HUES64 (cell line): Measurements from ENCODE around the gene TAAR6.
"Not testable (repeated sequence)": the region's sequence is repeated elsewhere in the genome, so short reads cannot be mapped to it uniquely, and the experiment has no call there.

Source experiments
- H3K27ac ChIP-seq: 2 replicates; pipeline ENCODE4 v1.7.0; 2013; ENCODE audit warnings: low read depth, low read length, inconsistent platforms
- H3K27me3 ChIP-seq: 2 replicates; pipeline ENCODE4 v1.6.1; 2013; ENCODE audit warnings: mild to moderate bottlenecking, low read length; ENCODE audit not compliant: insufficient read depth
- H3K36me3 ChIP-seq: 2 replicates; pipeline ENCODE4 v1.6.1; 2013; ENCODE audit warnings: mild to moderate bottlenecking, low read length; ENCODE audit not compliant: insufficient read depth
- H3K4me1 ChIP-seq: 2 replicates; pipeline ENCODE4 v1.6.1; 2013; ENCODE audit warnings: mild to moderate bottlenecking, low read length, moderate library complexity; ENCODE audit not compliant: insufficient read depth
- H3K4me3 ChIP-seq: 2 replicates; pipeline ENCODE4 v1.5.1; 2013; ENCODE audit warnings: mild to moderate bottlenecking, low read length, moderate library complexity
- H3K9ac ChIP-seq: 2 replicates; pipeline ENCODE4 v1.6.1; 2013; ENCODE audit warnings: mild to moderate bottlenecking, low read depth, low read length
- H3K9me3 ChIP-seq: 2 replicates; pipeline ENCODE4 v1.6.1; 2013; ENCODE audit warnings: low read depth, low read length; ENCODE audit not compliant: insufficient read depth
- WGBS: fragments of 150-250, 120-280 bp; methylation state at CpG from one replicate; pipeline ENCODE4 v1.1.7; 2013; ENCODE audit warnings: missing lambda C conversion rate; 5-methylcytosine and 5-hydroxymethylcytosine counted together

The TAAR6 gene

GRCh38 chr6:132548746-132549463 is 21.2 kb upstream of the TAAR6 start:
- no peaks in the 10 kb centered on the region for H3K36me3 ChIP-seq
- H3K27ac ChIP-seq, result 0 out of 2 replicates have a peak overlapping the region, but pooled peaks have one; percentile 20
- H3K4me1 ChIP-seq, result peaks cover 12% of the 10 kb centered on the region; the same call in 1 of the 2 replicates
- no peaks in the 10 kb centered on the region for H3K9me3 ChIP-seq
- no peak overlapping the region for H3K4me3 ChIP-seq
- WGBS, result 94% methylated on average over 4 of the region's 4 CpGs
- H3K27me3 ChIP-seq, result no peaks in the 10 kb centered on the region
- H3K9ac ChIP-seq, result no peak overlapping the region

GRCh38 chr6:132551214-132551613 is 18.9 kb upstream of the TAAR6 start:
- H3K4me1 ChIP-seq, result peaks cover 12% of the 10 kb centered on the region; the same call in 1 of the 2 replicates
- H3K9ac ChIP-seq, result no peak overlapping the region
- H3K9me3 ChIP-seq, result no peaks in the 10 kb centered on the region
- no peaks in the 10 kb centered on the region for H3K27me3 ChIP-seq
- H3K27ac ChIP-seq, result no peak overlapping the region
- no peak overlapping the region for H3K4me3 ChIP-seq
- 85% methylated on average over 4 of the region's 4 CpGs for WGBS
- no peaks in the 10 kb centered on the region for H3K36me3 ChIP-seq

GRCh38 chr6:132552372-132552771 is 17.8 kb upstream of the TAAR6 start, which contains the start of gene TAAR8:
TAAR8 (plus strand) TSS chr6:132552672; CDS start chr6:132552693, 21 bp downstream.
- Histone ChIP-seq H3K27ac (no peak within 1 kb of the TSS), H3K27me3 (no peaks in the 10 kb centered on the region), H3K9me3 (no peaks in the 10 kb centered on the region), H3K4me1 (peaks cover 12% of the 10 kb centered on the region; the same call in 1 of the 2 replicates), H3K36me3 (no peaks in the 10 kb centered on the region), H3K4me3 (no peak within 1 kb of the TSS), H3K9ac (no peak within 1 kb of the TSS)
- no CpG with 5 or more reads among the region's 2 CpGs for WGBS

- H3K4me3 ChIP-seq, H3K27ac ChIP-seq, H3K9me3 ChIP-seq, H3K36me3 ChIP-seq, H3K9ac ChIP-seq, H3K27me3 ChIP-seq, H3K4me1 ChIP-seq: not testable (repeated sequence)
- 100% methylated on average over 3 of the region's 3 CpGs for WGBS
Measured at GRCh38 chr6:132560087-132560486, 10.0 kb upstream of the TAAR6 start.

GRCh38 chr6:132566404-132566803 is 3.7 kb upstream of the TAAR6 start:
- H3K27me3 ChIP-seq, result no peaks in the 10 kb centered on the region
- H3K9me3 ChIP-seq, result no peaks in the 10 kb centered on the region
- H3K27ac ChIP-seq, result no peak overlapping the region
- peaks cover 17% of the 10 kb centered on the region for H3K4me1 ChIP-seq
- no peaks in the 10 kb centered on the region for H3K36me3 ChIP-seq
- WGBS, result 86% methylated on average over 2 of the region's 6 CpGs
- no peak overlapping the region for H3K4me3 ChIP-seq
- no peak overlapping the region for H3K9ac ChIP-seq

GRCh38 chr6:132567566-132567965 is 2.6 kb upstream of the TAAR6 start:
- no peak overlapping the region for H3K4me3 ChIP-seq
- H3K9me3 ChIP-seq, result no peaks in the 10 kb centered on the region
- WGBS, result 95% methylated on average over 1 of the region's 1 CpG
- no peaks in the 10 kb centered on the region for H3K36me3 ChIP-seq
- H3K27ac ChIP-seq, result no peak overlapping the region
- peaks cover 21% of the 10 kb centered on the region for H3K4me1 ChIP-seq
- no peak overlapping the region for H3K9ac ChIP-seq
- no peaks in the 10 kb centered on the region for H3K27me3 ChIP-seq

- Histone ChIP-seq H3K9me3 (no peaks in the 10 kb centered on the region), H3K27ac (no peak overlapping the region), H3K9ac (no peak overlapping the region), H3K4me1 (peaks cover 21% of the 10 kb centered on the region), H3K27me3 (no peaks in the 10 kb centered on the region), H3K4me3 (no peak overlapping the region), H3K36me3 (no peaks in the 10 kb centered on the region)
- 70% methylated on average over 4 of the region's 6 CpGs for WGBS
Measured at GRCh38 chr6:132568611-132569010, 1.5 kb upstream of the TAAR6 start.

- Histone ChIP-seq H3K27ac (no peak overlapping the region), H3K36me3 (no peaks in the 10 kb centered on the region), H3K9ac (no peak overlapping the region), H3K4me1 (peaks cover 21% of the 10 kb centered on the region), H3K9me3 (no peaks in the 10 kb centered on the region), H3K27me3 (no peaks in the 10 kb centered on the region), H3K4me3 (no peak overlapping the region)
- 65% methylated on average over 4 of the region's 4 CpGs for WGBS
Measured at GRCh38 chr6:132569170-132569569, 952 bp upstream of the TAAR6 start.

- Histone ChIP-seq H3K27ac (no peak overlapping the region), H3K9ac (no peak overlapping the region), H3K27me3 (no peaks in the 10 kb centered on the region), H3K4me1 (peaks cover 21% of the 10 kb centered on the region), H3K4me3 (no peak overlapping the region), H3K36me3 (no peaks in the 10 kb centered on the region), H3K9me3 (no peaks in the 10 kb centered on the region)
Measured at GRCh38 chr6:132571774-132572173, 1.7 kb downstream of the TAAR6 start.

- Histone ChIP-seq H3K27ac (no peak overlapping the region), H3K9me3 (no peaks in the 10 kb centered on the region), H3K4me1 (peaks cover 6% of the 10 kb centered on the region), H3K27me3 (no peaks in the 10 kb centered on the region), H3K4me3 (no peak overlapping the region), H3K36me3 (no peaks in the 10 kb centered on the region), H3K9ac (no peak overlapping the region)
- WGBS, result no CpG with 5 or more reads among the region's 1 CpG
Measured at GRCh38 chr6:132584698-132585097, 14.6 kb downstream of the TAAR6 start.

GRCh38 chr6:132587424-132587823 is 17.3 kb downstream of the TAAR6 start:
- Histone ChIP-seq H3K9me3 (no peaks in the 10 kb centered on the region), H3K9ac (no peak overlapping the region), H3K36me3 (no peaks in the 10 kb centered on the region), H3K4me3 (no peak overlapping the region), H3K27me3 (no peaks in the 10 kb centered on the region), H3K27ac (no peak overlapping the region), H3K4me1 (peaks cover 3% of the 10 kb centered on the region)
- 86% methylated on average over 1 of the region's 2 CpGs for WGBS

GRCh38 chr6:132589454-132589853 is 19.3 kb downstream of the TAAR6 start, which contains the start of gene TAAR5:
TAAR5 (minus strand) TSS chr6:132589741; CDS start chr6:132589686, 55 bp downstream.
- no peaks in the 10 kb centered on the region for H3K36me3 ChIP-seq
- H3K27me3 ChIP-seq, result no peaks in the 10 kb centered on the region
- WGBS, result 93% methylated on average over 5 of the region's 5 CpGs
- no peak within 1 kb of the TSS for H3K9ac ChIP-seq
- H3K4me3 ChIP-seq, result no peak within 1 kb of the TSS
- H3K4me1 ChIP-seq, result no peaks in the 10 kb centered on the region
- no peak within 1 kb of the TSS for H3K27ac ChIP-seq
- no peaks in the 10 kb centered on the region for H3K9me3 ChIP-seq
